Measurements from ENCODE around the gene AKR7A3. TPM values are rescaled to one million over a fixed set of nuclear protein-coding genes. Genes with fewer than 3 reads are reported as not detected.

The AKR7A3 gene
- total and polyA plus RNA-seq, 9 of the 15 experiments (the other 6 are each of a cell fraction or from before 2014, with no cell fraction given) = 0.04 to 1.5 (median 0.44) TPM; not detected in 1

DNA sequence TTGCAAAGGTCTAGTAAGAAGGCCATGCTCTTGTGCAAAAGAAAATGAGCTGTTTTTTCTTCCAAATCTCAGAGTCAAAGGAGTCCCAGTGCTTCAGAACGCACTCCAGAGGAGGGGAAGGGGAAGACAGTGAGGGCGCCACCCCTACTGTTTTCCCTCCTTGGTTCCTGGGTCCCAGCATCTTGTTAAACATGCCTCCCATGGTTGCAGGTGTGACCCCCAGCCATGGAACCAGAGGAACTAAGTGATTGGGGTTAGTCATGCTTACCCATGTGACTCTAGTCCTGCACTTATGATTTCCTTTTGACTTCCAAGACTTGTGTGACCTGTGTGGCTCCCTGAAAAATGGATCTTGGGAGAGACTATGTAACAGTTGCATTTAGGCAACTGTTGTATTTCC lies 6.1 kb upstream of the AKR7A3 start:
- intact Hi-C loops (cut with micrococcal nuclease) (no loop called here), in situ Hi-C loops (cut with MboI) (no loop called here)
- Histone ChIP-seq H3K4me3 (no peak overlapping the region), H2AFZ (ENCODE audit: low read depth, low read length) (no peak overlapping the region), H4K20me1 (replicated peaks; ENCODE audit: control insufficient read depth, insufficient read depth, low read length) (no peaks in the 10 kb centered on the region), H3K4me1 (replicated peaks in 1 of 2; ENCODE audit: control insufficient read depth in 2 of 2, insufficient read depth in 2 of 2, low read length in 2 of 2) (no peaks in the 10 kb centered on the region), H3K27ac (ENCODE audit: extremely low read depth, low read depth, low read length) (no peak overlapping the region), H3K9me1 (ENCODE audit: control insufficient read depth, insufficient read depth, low read length) (no peaks in the 10 kb centered on the region), H3K27me3 (ENCODE audit: control insufficient read depth in 2 of 2, insufficient read depth in 2 of 2, low read length in 2 of 2) (no peaks in the 10 kb centered on the region), H3K79me2 (ENCODE audit: control insufficient read depth, insufficient read depth, low read length) (no peaks in the 10 kb centered on the region), H3K9ac (ENCODE audit: insufficient read depth in 1 of 2, low read depth in 2 of 2, low read length in 2 of 2) (no peak overlapping the region), H3K36me3 (ENCODE audit: control insufficient read depth, insufficient read depth, low read length) (no peaks in the 10 kb centered on the region), H3K9me3 (replicated peaks; ENCODE audit: control insufficient read depth, insufficient read depth, low read depth, low read length) (no peaks in the 10 kb centered on the region), H3K4me2 (ENCODE audit: insufficient read depth, low read length) (no peak overlapping the region)
- no peak for ATAC-seq
- POLR2A ChIA-PET = interaction anchor here (0.7 to 1.4 kb wide), 2 partner anchors 10 to 26 kb away, joined by 3 read pairs; no protein-coding TSS in a partner anchor
- TF ChIP-seq CBX5 (IDR thresholded peaks at IDR 0.05; ENCODE audit: borderline replicate concordance, low read depth) (0 out of 2 replicates have a peak, but pooled peaks have one; percentile 48), CEBPG (CRISPR knock-in tag; IDR thresholded peaks at IDR 0.05) (no peak), CEBPG (tag; conservative IDR thresholded peaks at IDR 0.05 in 1 of 2, IDR thresholded peaks at IDR 0.05 in 1 of 2) (peak in 1 of 2 experiments; percentile 47; a peak in 1 of 4 replicates), CEBPB (tag; IDR thresholded peaks at IDR 0.05) (peak; percentile 55; the same call in 1 of the 2 replicates), CBX3 (IDR thresholded peaks at IDR 0.05; ENCODE audit: borderline replicate concordance in 1 of 2, low read length in 2 of 2) (peak in 1 of 2 experiments; percentile 82; a peak in 1 of 3 replicates), TRIM28 (IDR thresholded peaks at IDR 0.05) (peak; percentile 78), ZNF318 (IDR thresholded peaks at IDR 0.05; ENCODE audit: borderline replicate concordance in 1 of 2, low read depth in 1 of 2) (no peak)
- FAIRE-seq = no peak
- WGBS (ENCODE audit: insufficient coverage, low coverage, missing lambda C conversion rate) = 56% methylated on average over 1 of the region's 2 CpGs
- no TSS peak for BruUV-seq (replicated peaks)
- no peak for DNase-seq (ENCODE audit: extremely low read depth in 1 of 4, low spot score in 3 of 4)
- CTCF ChIA-PET (ENCODE audit: low intra/inter-chr PET ratio) = no interaction called here

Data from K562 (cell line).